Measurements from ENCODE around the gene IGLL5. TPM values are rescaled to one million over a fixed set of nuclear protein-coding genes. Genes with fewer than 3 reads are reported as not detected.

The IGLL5 gene
- total RNA-seq, 4 donors from 2014 or later: 1.1 to 35.5 (median 6.0) TPM; not detected in 1

DNA sequence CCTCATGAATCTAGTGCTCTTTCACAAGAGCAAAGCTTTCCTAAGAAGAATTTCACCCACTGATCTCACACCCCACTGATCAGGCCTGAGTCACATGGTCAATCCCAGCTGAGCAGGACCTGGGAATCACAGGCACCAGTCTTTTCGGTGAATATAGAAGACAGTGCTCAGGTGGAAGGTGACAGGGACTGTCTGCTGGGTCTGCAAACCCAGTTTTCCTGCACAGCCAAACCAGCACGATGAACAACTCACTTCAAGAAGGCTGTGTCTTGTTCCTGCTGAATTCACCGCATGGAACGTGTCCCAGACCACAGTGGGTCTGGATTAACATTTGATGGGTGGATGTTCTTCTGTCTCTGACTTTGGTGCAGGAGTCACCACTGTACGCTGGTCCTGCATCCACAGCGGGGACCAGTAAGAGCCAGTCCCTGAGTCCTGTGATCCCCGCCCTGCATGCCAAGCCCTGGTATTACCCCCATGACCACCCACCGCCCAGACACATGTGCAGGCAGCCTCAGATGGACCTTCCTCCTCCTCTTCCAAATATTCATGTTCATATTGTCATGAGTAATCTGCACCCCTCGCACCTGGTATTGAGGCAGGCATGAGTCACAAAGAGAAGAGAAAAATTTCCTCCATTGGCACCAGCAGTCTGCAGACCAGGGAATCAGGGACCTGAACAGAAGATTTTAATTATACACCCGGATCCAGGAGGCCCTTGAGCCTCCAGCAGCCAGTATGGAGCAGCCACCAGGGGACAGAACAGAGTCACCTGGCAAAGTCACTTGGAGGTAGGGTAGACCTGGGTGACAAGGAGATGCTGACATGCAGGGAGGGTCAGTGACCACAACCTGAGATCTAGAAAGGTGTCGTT, 8.6 kb upstream of the IGLL5 start:
- H3K36me3 ChIP-seq: no peaks in the 10 kb centered on the region
- H3K9me3 ChIP-seq: peaks cover 0 to 5% (median 0%) of the 10 kb centered on the region in 4 donors
- no peak for TF ChIP-seq CTCF (IDR thresholded peaks at IDR 0.05)
- no peak for TF ChIP-seq POLR2A (IDR thresholded peaks at IDR 0.05)
- DNase-seq: no peak
- no peak overlapping the region for H3K4me3 ChIP-seq
- no peak overlapping the region for H3K27ac ChIP-seq
- H3K27me3 ChIP-seq: no peaks in the 10 kb centered on the region
- no peaks in the 10 kb centered on the region for H3K4me1 ChIP-seq

GRCh38 chr22:22879675-22880155, 7.9 kb upstream of the IGLL5 start:
- no peak overlapping the region for H3K4me3 ChIP-seq
- no peak for TF ChIP-seq POLR2A (IDR thresholded peaks at IDR 0.05)
- peaks cover 0 to 7% (median 0%) of the 10 kb centered on the region in 4 donors for H3K4me1 ChIP-seq
- no peak overlapping the region for H3K27ac ChIP-seq
- no peaks in the 10 kb centered on the region for H3K36me3 ChIP-seq
- H3K9me3 ChIP-seq: no peaks in the 10 kb centered on the region
- no peaks in the 10 kb centered on the region for H3K27me3 ChIP-seq
- no peak for DNase-seq

- H3K36me3 ChIP-seq: no peaks in the 10 kb centered on the region
- H3K9me3 ChIP-seq: no peaks in the 10 kb centered on the region
- H3K4me1 ChIP-seq: peaks cover 0 to 11% (median 0%) of the 10 kb centered on the region in 4 donors
- TF ChIP-seq POLR2A (IDR thresholded peaks at IDR 0.05) (no peak), CTCF (IDR thresholded peaks at IDR 0.05) (no peak)
- H3K27ac ChIP-seq: no peak overlapping the region
- H3K27me3 ChIP-seq: no peaks in the 10 kb centered on the region
- no peak overlapping the region for H3K4me3 ChIP-seq
- DNase-seq: no peak
Observed at GRCh38 chr22:22880645-22881044, 7.0 kb upstream of the IGLL5 start.

GRCh38 chr22:22881116-22882000, 6.3 kb upstream of the IGLL5 start:
- TF ChIP-seq CTCF (IDR thresholded peaks at IDR 0.05) (no peak), POLR2A (IDR thresholded peaks at IDR 0.05) (no peak)

DNA sequence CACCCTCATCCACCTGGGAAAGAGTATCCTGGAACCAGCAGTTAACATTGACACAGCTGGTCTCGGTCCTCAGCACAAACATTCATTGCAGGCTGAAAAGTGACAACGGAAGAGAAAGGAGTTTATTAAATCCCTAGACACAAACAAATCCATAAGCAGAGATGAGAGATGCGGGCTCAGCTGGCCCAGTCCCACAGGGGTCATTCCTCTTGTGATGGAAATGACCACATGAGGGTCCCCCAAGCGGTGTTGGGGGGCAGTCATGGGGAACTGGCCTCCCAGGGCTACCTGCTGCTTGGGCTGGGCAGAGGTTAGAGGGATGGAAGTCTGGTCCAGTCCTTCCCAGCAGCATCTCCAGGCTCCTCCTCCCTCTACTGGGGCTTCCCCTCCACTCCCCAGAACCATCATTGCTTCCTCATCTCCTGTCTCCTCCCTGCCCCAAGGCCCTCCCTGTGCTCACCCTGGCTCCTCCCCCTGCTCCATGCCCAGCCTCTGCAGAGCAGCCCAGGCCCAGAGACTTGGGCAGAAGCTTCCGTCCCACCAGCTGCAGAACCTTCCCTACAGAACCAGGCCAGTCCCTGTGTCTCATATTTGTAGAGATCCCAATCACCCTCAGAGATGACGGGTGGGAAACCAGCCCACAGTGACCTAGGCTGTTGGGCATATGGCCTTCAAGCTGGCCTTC, 5.4 kb upstream of the IGLL5 start:
- Histone ChIP-seq H3K4me1 (peaks cover 0 to 11% (median 0%) of the 10 kb centered on the region in 4 donors), H3K36me3 (no peaks in the 10 kb centered on the region), H3K27ac (peak overlapping the region in 1 of 4 donors; percentile 17), H3K4me3 (no peak overlapping the region), H3K27me3 (no peaks in the 10 kb centered on the region), H3K9me3 (no peaks in the 10 kb centered on the region)
- DNase-seq: no peak
- TF ChIP-seq POLR2A (IDR thresholded peaks at IDR 0.05) (no peak), CTCF (IDR thresholded peaks at IDR 0.05) (no peak)

More at GRCh38 chr22:22881116-22882000, 6.3 kb upstream of the IGLL5 start:
- Histone ChIP-seq H3K9me3 (no peaks in the 10 kb centered on the region), H3K27me3 (no peaks in the 10 kb centered on the region), H3K27ac (peak overlapping the region in 1 of 4 donors; percentile 17), H3K4me3 (no peak overlapping the region), H3K36me3 (no peaks in the 10 kb centered on the region), H3K4me1 (peaks cover 0 to 11% (median 0%) of the 10 kb centered on the region in 4 donors)
- peak in 2 of 3 donors; percentile 62 to 63 for DNase-seq

All from Peyer's patch (tissue), 4 donors.